GM21381 (cell line): Measurements from ENCODE around the gene SLC38A11.
"Not testable (repeated sequence)": the region's sequence is repeated elsewhere in the genome, so short reads cannot be mapped to it uniquely, and the experiment has no call there.

Experiments
- ATAC-seq: cut with Tn5 transposase; IDR thresholded peaks from one replicate; pipeline ENCODE4 v1.9.1; 2021; ENCODE audit warnings: mild to moderate bottlenecking, moderate library complexity; ENCODE audit not compliant: unreplicated experiment

Gene SLC38A11

GRCh38 chr2:164881524-164881923 lies 73.8 kb downstream of the SLC38A11 start:
- ATAC-seq: no peak

- no peak for ATAC-seq
These were observed 75.3 kb downstream of the SLC38A11 start for GRCh38 chr2:164879901-164880535.

GRCh38 chr2:164877927-164878326 lies 77.4 kb downstream of the SLC38A11 start:
- no peak for ATAC-seq

- no peak for ATAC-seq
These were observed 78.2 kb downstream of the SLC38A11 start for GRCh38 chr2:164877169-164877568.

GRCh38 chr2:164875334-164876205 lies 79.8 kb downstream of the SLC38A11 start:
- ATAC-seq: no peak

- no peak for ATAC-seq
These were observed 82.0 kb downstream of the SLC38A11 start for GRCh38 chr2:164873210-164873908.

- no peak for ATAC-seq
These were observed 83.9 kb downstream of the SLC38A11 start for GRCh38 chr2:164871404-164871803.

GRCh38 chr2:164869420-164869772 lies 85.9 kb downstream of the SLC38A11 start:
- ATAC-seq: no peak

GRCh38 chr2:164868563-164869419 lies 86.5 kb downstream of the SLC38A11 start:
- no peak for ATAC-seq

- ATAC-seq: no peak
These were observed 87.4 kb downstream of the SLC38A11 start for GRCh38 chr2:164867779-164868397.

- not testable (repeated sequence) for ATAC-seq
These were observed 88.9 kb downstream of the SLC38A11 start for GRCh38 chr2:164866381-164866780.

- no peak for ATAC-seq
These were observed 94.7 kb downstream of the SLC38A11 start for GRCh38 chr2:164860694-164861042.

- not testable (repeated sequence) for ATAC-seq
These were observed 95.2 kb downstream of the SLC38A11 start for GRCh38 chr2:164859906-164860693.

- ATAC-seq: no peak
These were observed 96.0 kb downstream of the SLC38A11 start for GRCh38 chr2:164859251-164859818.

- no peak for ATAC-seq
These were observed 103.2 kb downstream of the SLC38A11 start for GRCh38 chr2:164852086-164852485.

- ATAC-seq: no peak
These were observed 105.1 kb downstream of the SLC38A11 start for GRCh38 chr2:164850235-164850634.

- ATAC-seq: no peak
These were observed 105.8 kb downstream of the SLC38A11 start for GRCh38 chr2:164849506-164849905.

- ATAC-seq: no peak
These were observed 107.2 kb downstream of the SLC38A11 start for GRCh38 chr2:164847981-164848741.

GRCh38 chr2:164847291-164847690 lies 108.0 kb downstream of the SLC38A11 start:
- ATAC-seq: no peak
